HG02884 (cell line): ENCODE results near the gene CDC7.
"Not testable (repeated sequence)": the region's sequence is repeated elsewhere in the genome, so short reads cannot be mapped to it uniquely, and the experiment has no call there.

Experiments
- ATAC-seq: cut with Tn5 transposase; IDR thresholded peaks from one replicate; pipeline ENCODE4 v1.9.1; 2021; ENCODE audit warnings: mild to moderate bottlenecking, moderate library complexity; ENCODE audit not compliant: unreplicated experiment

Gene CDC7

GRCh38 chr1:91510754-91511153 is 10.1 kb downstream of the CDC7 start:
- no peak for ATAC-seq

GRCh38 chr1:91511386-91511785 is 10.7 kb downstream of the CDC7 start:
- ATAC-seq, result no peak

GRCh38 chr1:91513160-91513559 is 12.5 kb downstream of the CDC7 start:
- no peak for ATAC-seq

GRCh38 chr1:91513706-91514105 is 13.1 kb downstream of the CDC7 start:
- ATAC-seq, result no peak

- no peak for ATAC-seq
Observed at GRCh38 chr1:91515994-91516393, 15.3 kb downstream of the CDC7 start.

GRCh38 chr1:91516605-91517004 is 16.0 kb downstream of the CDC7 start:
- ATAC-seq, result not testable (repeated sequence)

- not testable (repeated sequence) for ATAC-seq
Observed at GRCh38 chr1:91519167-91519566, 18.5 kb downstream of the CDC7 start.

GRCh38 chr1:91520942-91521507 is 20.4 kb downstream of the CDC7 start:
- no peak for ATAC-seq

- peak; percentile 96 for ATAC-seq
Observed at GRCh38 chr1:91523482-91523881, 22.8 kb downstream of the CDC7 start.

- no peak for ATAC-seq
Observed at GRCh38 chr1:91526496-91526895, 25.8 kb downstream of the CDC7 start.

- ATAC-seq, result no peak
Observed at GRCh38 chr1:91527266-91527765, 26.7 kb downstream of the CDC7 start.

- no peak for ATAC-seq
Observed at GRCh38 chr1:91527781-91528180, 27.1 kb downstream of the CDC7 start.

GRCh38 chr1:91529856-91530255 is 29.2 kb downstream of the CDC7 start:
- ATAC-seq, result no peak

- no peak for ATAC-seq
Observed at GRCh38 chr1:91533361-91534024, 32.8 kb downstream of the CDC7 start.

GRCh38 chr1:91535441-91535840 is 34.8 kb downstream of the CDC7 start:
- no peak for ATAC-seq

- ATAC-seq, result no peak
Observed at GRCh38 chr1:91537281-91537986, 36.8 kb downstream of the CDC7 start.

GRCh38 chr1:91537987-91538304 is 37.3 kb downstream of the CDC7 start:
- no peak for ATAC-seq

GRCh38 chr1:91540910-91541309 is 40.3 kb downstream of the CDC7 start:
- ATAC-seq, result no peak

- ATAC-seq, result no peak
Observed at GRCh38 chr1:91541918-91542533, 41.4 kb downstream of the CDC7 start.

- no peak for ATAC-seq
Observed at GRCh38 chr1:91545506-91546300, 45.1 kb downstream of the CDC7 start.

GRCh38 chr1:91546301-91546581 is 45.6 kb downstream of the CDC7 start:
- no peak for ATAC-seq
